ENCODE data around the gene XRCC1. TPM values are rescaled to one million over a fixed set of nuclear protein-coding genes. Genes with fewer than 3 reads are reported as not detected.
A peak's percentile ranks its signal among the peaks of the same experiment; 100 is the strongest.

XRCC1 gene
- total and polyA plus RNA-seq, 9 of the 15 experiments (the other 6 are each of a cell fraction or from before 2014, with no cell fraction given) = 1.5 to 36.9 (median 24.9) TPM

DNA sequence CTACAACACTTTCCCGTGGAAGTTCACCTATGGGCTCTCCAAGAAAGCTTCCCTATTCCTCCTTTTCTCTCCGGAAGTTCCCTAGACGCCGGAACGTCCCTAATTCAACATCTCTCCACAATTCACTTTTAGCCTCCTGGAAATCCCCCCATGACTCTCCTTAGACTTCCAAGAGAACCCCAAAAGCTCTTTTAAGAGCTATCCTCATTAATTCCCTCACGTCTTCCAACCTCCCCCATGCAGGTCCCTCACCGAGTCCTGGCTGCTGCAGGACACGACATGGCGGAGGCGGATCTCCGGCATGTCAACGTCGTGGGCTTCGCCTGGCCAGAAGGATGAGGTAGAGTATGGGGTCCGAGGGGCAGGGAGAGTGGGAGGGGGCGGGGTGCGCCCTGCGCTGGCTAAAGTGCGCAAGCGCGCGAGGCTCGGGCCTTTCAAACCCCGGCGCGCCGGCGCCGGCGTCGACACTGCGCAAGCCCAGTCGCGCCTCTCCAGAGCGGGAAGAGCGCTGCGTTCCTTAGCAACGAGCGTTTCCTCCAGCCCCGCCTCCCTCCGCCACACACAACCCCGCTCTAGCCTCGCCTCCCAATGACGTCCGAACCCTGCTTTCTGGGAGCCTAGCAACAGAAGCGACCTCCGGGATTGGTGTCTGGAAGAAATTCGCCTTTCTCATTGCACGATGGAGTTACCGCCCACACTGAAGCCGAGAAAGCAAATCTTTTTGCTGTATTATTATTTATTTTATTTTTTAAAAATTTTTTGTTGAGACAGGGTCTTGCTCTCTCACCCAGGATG is at the start of gene XRCC1, which contains the start of gene PINLYP (continued):
- no peak for TF ChIP-seq MECOM (CRISPR knock-in tag; IDR thresholded peaks at IDR 0.05)
- TF ChIP-seq, protein P1, sequence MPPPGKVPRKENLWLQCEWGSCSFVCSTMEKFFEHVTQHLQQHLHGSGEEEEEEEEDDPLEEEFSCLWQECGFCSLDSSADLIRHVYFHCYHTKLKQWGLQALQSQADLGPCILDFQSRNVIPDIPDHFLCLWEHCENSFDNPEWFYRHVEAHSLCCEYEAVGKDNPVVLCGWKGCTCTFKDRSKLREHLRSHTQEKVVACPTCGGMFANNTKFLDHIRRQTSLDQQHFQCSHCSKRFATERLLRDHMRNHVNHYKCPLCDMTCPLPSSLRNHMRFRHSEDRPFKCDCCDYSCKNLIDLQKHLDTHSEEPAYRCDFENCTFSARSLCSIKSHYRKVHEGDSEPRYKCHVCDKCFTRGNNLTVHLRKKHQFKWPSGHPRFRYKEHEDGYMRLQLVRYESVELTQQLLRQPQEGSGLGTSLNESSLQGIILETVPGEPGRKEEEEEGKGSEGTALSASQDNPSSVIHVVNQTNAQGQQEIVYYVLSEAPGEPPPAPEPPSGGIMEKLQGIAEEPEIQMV (tag; conservative IDR thresholded peaks at IDR 0.05; ENCODE audit: low read depth) = no peak
- TF ChIP-seq, protein P2, sequence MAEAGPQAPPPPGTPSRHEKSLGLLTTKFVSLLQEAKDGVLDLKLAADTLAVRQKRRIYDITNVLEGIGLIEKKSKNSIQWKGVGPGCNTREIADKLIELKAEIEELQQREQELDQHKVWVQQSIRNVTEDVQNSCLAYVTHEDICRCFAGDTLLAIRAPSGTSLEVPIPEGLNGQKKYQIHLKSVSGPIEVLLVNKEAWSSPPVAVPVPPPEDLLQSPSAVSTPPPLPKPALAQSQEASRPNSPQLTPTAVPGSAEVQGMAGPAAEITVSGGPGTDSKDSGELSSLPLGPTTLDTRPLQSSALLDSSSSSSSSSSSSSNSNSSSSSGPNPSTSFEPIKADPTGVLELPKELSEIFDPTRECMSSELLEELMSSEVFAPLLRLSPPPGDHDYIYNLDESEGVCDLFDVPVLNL (CRISPR knock-in tag; IDR thresholded peaks at IDR 0.05; ENCODE audit: low read depth) = peak; percentile 84
- TF ChIP-seq MXI1 (IDR thresholded peaks at IDR 0.05; ENCODE audit: low read depth, low read length) = peak; percentile 85
- TF ChIP-seq GATA2 (CRISPR knock-in tag; IDR thresholded peaks at IDR 0.05) = no peak
- TF ChIP-seq PHF20 (IDR thresholded peaks at IDR 0.05; ENCODE audit: partially characterized antibody) = peak; percentile 86
- TF ChIP-seq PTTG1 (tag; IDR thresholded peaks at IDR 0.05; ENCODE audit: low read depth) = no peak
- TF ChIP-seq, protein P3, sequence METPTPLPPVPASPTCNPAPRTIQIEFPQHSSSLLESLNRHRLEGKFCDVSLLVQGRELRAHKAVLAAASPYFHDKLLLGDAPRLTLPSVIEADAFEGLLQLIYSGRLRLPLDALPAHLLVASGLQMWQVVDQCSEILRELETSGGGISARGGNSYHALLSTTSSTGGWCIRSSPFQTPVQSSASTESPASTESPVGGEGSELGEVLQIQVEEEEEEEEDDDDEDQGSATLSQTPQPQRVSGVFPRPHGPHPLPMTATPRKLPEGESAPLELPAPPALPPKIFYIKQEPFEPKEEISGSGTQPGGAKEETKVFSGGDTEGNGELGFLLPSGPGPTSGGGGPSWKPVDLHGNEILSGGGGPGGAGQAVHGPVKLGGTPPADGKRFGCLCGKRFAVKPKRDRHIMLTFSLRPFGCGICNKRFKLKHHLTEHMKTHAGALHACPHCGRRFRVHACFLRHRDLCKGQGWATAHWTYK (CRISPR knock-in tag; IDR thresholded peaks at IDR 0.05) = peak; percentile 42; the same call in 1 of the 2 replicates
- peak; percentile 77 for TF ChIP-seq SIN3B (IDR thresholded peaks at IDR 0.05; ENCODE audit: low read depth)
- TF ChIP-seq RUNX1 (IDR thresholded peaks at IDR 0.05; ENCODE audit: low read depth) = no peak
- peak; percentile 84 for TF ChIP-seq POLR2B (IDR thresholded peaks at IDR 0.05; ENCODE audit: low read depth, partially characterized antibody)
- peak in 1 of 2 experiments; percentile 90; a peak in 2 of 4 replicates for TF ChIP-seq HDAC1 (IDR thresholded peaks at IDR 0.05)
- TF ChIP-seq GABPB1 (CRISPR knock-in tag; IDR thresholded peaks at IDR 0.05) = peak; percentile 51
- no peak for TF ChIP-seq CBFB (CRISPR knock-in tag; IDR thresholded peaks at IDR 0.05)
- peak; percentile 29; the same call in 1 of the 2 replicates for TF ChIP-seq JUND (IDR thresholded peaks at IDR 0.05; ENCODE audit: borderline replicate concordance, low read depth, low read length)
- no peak for TF ChIP-seq JUND (tag; IDR thresholded peaks at IDR 0.05; ENCODE audit: borderline replicate concordance, low read depth, low read length)
- peak in 1 of 2 experiments; percentile 3; a peak in 1 of 4 replicates for TF ChIP-seq FOXA3 (CRISPR knock-in tag; conservative IDR thresholded peaks at IDR 0.05 in 1 of 2, IDR thresholded peaks at IDR 0.05 in 1 of 2)
- TF ChIP-seq HNRNPLL (IDR thresholded peaks at IDR 0.05; ENCODE audit: low read depth, low read length, poor library complexity, severe bottlenecking) = peak; percentile 66
- no peak for TF ChIP-seq ZNF384 (IDR thresholded peaks at IDR 0.05; ENCODE audit: low read depth, low read length)
- TF ChIP-seq, protein P4, sequence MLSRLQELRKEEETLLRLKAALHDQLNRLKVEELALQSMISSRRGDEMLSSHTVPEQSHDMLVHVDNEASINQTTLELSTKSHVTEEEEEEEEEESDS (CRISPR knock-in tag; IDR thresholded peaks at IDR 0.05) = no peak
- TF ChIP-seq, protein P5, sequence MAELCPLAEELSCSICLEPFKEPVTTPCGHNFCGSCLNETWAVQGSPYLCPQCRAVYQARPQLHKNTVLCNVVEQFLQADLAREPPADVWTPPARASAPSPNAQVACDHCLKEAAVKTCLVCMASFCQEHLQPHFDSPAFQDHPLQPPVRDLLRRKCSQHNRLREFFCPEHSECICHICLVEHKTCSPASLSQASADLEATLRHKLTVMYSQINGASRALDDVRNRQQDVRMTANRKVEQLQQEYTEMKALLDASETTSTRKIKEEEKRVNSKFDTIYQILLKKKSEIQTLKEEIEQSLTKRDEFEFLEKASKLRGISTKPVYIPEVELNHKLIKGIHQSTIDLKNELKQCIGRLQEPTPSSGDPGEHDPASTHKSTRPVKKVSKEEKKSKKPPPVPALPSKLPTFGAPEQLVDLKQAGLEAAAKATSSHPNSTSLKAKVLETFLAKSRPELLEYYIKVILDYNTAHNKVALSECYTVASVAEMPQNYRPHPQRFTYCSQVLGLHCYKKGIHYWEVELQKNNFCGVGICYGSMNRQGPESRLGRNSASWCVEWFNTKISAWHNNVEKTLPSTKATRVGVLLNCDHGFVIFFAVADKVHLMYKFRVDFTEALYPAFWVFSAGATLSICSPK (IDR thresholded peaks at IDR 0.05; ENCODE audit: borderline replicate concordance) = no peak
- no peak for TF ChIP-seq BRCA1 (IDR thresholded peaks at IDR 0.05)
- TF ChIP-seq BRCA1 (CRISPR knock-in tag; IDR thresholded peaks at IDR 0.05) = no peak
